KMS-11 (cell line): ENCODE data around the gene TSC22D1.

Experiments
- H2AFZ ChIP-seq: fragments of 200-600 bp; sonication (generic); 2 replicates; pipeline ENCODE4 v1.6.1; 2016; ENCODE audit warnings: antibody characterized with exemption, mixed run types, low read depth
- H3K27ac ChIP-seq: fragments of 200-600 bp; sonication (generic); 2 replicates; pipeline ENCODE4 v1.6.1; 2016; ENCODE audit warnings: mild to moderate bottlenecking, mixed run types
- H3K27me3 ChIP-seq: fragments of 200-600 bp; sonication (generic); 2 replicates; pipeline ENCODE4 v1.6.1; 2017; ENCODE audit warnings: mild to moderate bottlenecking, low read depth, mixed run types, moderate library complexity; ENCODE audit not compliant: insufficient read depth
- H3K36me3 ChIP-seq: fragments of 200-600 bp; sonication (generic); 2 replicates; pipeline ENCODE4 v1.6.1; 2017; ENCODE audit warnings: mild to moderate bottlenecking, mixed run types; ENCODE audit not compliant: insufficient read depth
- H3K4me1 ChIP-seq: fragments of 200-600 bp; sonication (generic); 2 replicates; pipeline ENCODE4 v1.6.1; 2016; ENCODE audit warnings: mild to moderate bottlenecking, low read depth, mixed run types; ENCODE audit not compliant: poor library complexity, severe bottlenecking
- H3K4me2 ChIP-seq: fragments of 200-600 bp; sonication (generic); 2 replicates; pipeline ENCODE4 v1.7.0; 2016; ENCODE audit warnings: mild to moderate bottlenecking, mixed run types
- H3K4me3 ChIP-seq: fragments of 200-600 bp; sonication (generic); IDR thresholded peaks from 2 replicates; pipeline ENCODE4 v1.6.1; 2017; ENCODE audit warnings: low read depth, low read length, mixed read lengths; ENCODE audit not compliant: insufficient read depth
- H3K79me2 ChIP-seq: fragments of 200-600 bp; sonication (generic); 2 replicates; pipeline ENCODE4 v1.6.1; 2016; ENCODE audit warnings: low read depth, mixed run types; ENCODE audit not compliant: insufficient read depth
- H3K9ac ChIP-seq: fragments of 200-600 bp; sonication (generic); 2 replicates; pipeline ENCODE4 v1.6.1; 2016; ENCODE audit warnings: mild to moderate bottlenecking, mixed run types
- H4K20me1 ChIP-seq: fragments of 200-600 bp; sonication (generic); 2 replicates; pipeline ENCODE4 v1.6.1; 2016; ENCODE audit warnings: mild to moderate bottlenecking, mixed run types; ENCODE audit not compliant: insufficient read depth
- TF ChIP-seq, protein P1 (sequence below): fragments of 200-600 bp; sonication (generic); conservative IDR thresholded peaks from 2 replicates; pipeline ENCODE4 v1.6.1; 2017; ENCODE audit warnings: low read depth, mild to moderate bottlenecking, antibody characterized with exemption, low read length, moderate library complexity, mixed read lengths

TSC22D1 gene

GRCh38 chr13:44619651-44620050, 43.5 kb upstream of the TSC22D1 start:
- Histone ChIP-seq H4K20me1 (no peaks in the 10 kb centered on the region), H3K27ac (no peak overlapping the region), H3K4me2 (no peak overlapping the region), H3K27me3 (no peaks in the 10 kb centered on the region), H3K4me1 (peaks cover 14% of the 10 kb centered on the region), H2AFZ (no peak overlapping the region), H3K79me2 (no peaks in the 10 kb centered on the region), H3K36me3 (no peaks in the 10 kb centered on the region), H3K9ac (no peak overlapping the region), H3K4me3 (no peak overlapping the region)
- TF ChIP-seq, protein P1, sequence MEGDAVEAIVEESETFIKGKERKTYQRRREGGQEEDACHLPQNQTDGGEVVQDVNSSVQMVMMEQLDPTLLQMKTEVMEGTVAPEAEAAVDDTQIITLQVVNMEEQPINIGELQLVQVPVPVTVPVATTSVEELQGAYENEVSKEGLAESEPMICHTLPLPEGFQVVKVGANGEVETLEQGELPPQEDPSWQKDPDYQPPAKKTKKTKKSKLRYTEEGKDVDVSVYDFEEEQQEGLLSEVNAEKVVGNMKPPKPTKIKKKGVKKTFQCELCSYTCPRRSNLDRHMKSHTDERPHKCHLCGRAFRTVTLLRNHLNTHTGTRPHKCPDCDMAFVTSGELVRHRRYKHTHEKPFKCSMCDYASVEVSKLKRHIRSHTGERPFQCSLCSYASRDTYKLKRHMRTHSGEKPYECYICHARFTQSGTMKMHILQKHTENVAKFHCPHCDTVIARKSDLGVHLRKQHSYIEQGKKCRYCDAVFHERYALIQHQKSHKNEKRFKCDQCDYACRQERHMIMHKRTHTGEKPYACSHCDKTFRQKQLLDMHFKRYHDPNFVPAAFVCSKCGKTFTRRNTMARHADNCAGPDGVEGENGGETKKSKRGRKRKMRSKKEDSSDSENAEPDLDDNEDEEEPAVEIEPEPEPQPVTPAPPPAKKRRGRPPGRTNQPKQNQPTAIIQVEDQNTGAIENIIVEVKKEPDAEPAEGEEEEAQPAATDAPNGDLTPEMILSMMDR = no peak

GRCh38 chr13:44618326-44618725, 42.2 kb upstream of the TSC22D1 start:
- Histone ChIP-seq H3K79me2 (no peaks in the 10 kb centered on the region), H3K9ac (no peak overlapping the region), H2AFZ (no peak overlapping the region), H3K4me2 (0 out of 2 replicates have a peak overlapping the region, but pooled peaks have one; percentile 21), H4K20me1 (no peaks in the 10 kb centered on the region), H3K4me3 (no peak overlapping the region), H3K4me1 (peaks cover 14% of the 10 kb centered on the region), H3K27ac (no peak overlapping the region), H3K27me3 (no peaks in the 10 kb centered on the region), H3K36me3 (no peaks in the 10 kb centered on the region)
- TF ChIP-seq, protein P1 = no peak

GRCh38 chr13:44617648-44618047, 41.5 kb upstream of the TSC22D1 start:
- Histone ChIP-seq H3K36me3 (no peaks in the 10 kb centered on the region), H4K20me1 (no peaks in the 10 kb centered on the region), H3K9ac (no peak overlapping the region), H3K27me3 (no peaks in the 10 kb centered on the region), H3K27ac (no peak overlapping the region), H3K4me2 (no peak overlapping the region), H3K4me3 (no peak overlapping the region), H2AFZ (no peak overlapping the region), H3K4me1 (peaks cover 14% of the 10 kb centered on the region), H3K79me2 (no peaks in the 10 kb centered on the region)
- TF ChIP-seq, protein P1 = no peak

GRCh38 chr13:44609137-44609536, 33.0 kb upstream of the TSC22D1 start:
- H3K4me2 ChIP-seq = no peak overlapping the region
- H3K4me3 ChIP-seq = no peak overlapping the region
- no peak overlapping the region for H3K9ac ChIP-seq
- no peaks in the 10 kb centered on the region for H3K79me2 ChIP-seq
- no peaks in the 10 kb centered on the region for H3K4me1 ChIP-seq
- H2AFZ ChIP-seq = no peak overlapping the region
- TF ChIP-seq, protein P1 = no peak
- no peaks in the 10 kb centered on the region for H4K20me1 ChIP-seq
- H3K36me3 ChIP-seq = no peaks in the 10 kb centered on the region
- no peak overlapping the region for H3K27ac ChIP-seq
- H3K27me3 ChIP-seq = no peaks in the 10 kb centered on the region
